ENCODE data around the gene GRID1.

GRID1 gene

DNA sequence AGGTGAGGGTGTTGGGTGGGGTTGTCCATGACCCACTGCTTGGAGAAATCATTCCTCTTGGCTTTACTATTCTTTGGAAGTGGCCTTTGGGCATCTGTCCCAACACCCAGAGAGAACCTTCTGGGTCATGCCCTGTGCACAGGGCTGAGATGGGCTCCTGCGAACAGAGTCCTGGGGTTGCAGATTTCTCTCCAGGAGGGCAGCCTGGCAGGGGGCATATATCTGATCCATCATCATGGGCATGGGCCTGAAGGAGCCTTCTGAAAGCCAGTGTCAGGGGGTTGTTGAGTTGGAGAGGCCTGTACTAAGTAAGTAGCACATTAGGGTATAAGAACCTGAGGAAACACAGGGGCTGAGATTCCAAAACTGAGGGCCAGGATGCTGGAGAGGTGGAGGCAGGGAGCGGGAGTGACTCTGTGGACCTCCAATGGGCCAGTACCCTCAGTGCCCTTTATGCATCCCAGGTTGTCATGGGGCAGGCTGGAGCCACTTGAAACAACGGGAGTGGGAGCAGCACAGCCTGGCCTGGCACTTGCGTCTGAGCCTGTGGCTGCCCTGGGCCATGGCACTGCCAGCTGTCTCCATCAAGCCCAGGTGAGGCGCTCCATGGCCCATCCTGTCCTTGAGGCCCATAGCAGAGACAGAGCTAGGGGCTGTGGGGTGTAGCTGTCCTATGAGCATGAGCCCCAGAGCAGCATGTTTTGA is 203.7 kb downstream of the GRID1 start:
- FAIRE-seq = no peak
- no peak for DNase-seq (ENCODE audit: insufficient read length, low spot score)
- TF ChIP-seq, protein P1, sequence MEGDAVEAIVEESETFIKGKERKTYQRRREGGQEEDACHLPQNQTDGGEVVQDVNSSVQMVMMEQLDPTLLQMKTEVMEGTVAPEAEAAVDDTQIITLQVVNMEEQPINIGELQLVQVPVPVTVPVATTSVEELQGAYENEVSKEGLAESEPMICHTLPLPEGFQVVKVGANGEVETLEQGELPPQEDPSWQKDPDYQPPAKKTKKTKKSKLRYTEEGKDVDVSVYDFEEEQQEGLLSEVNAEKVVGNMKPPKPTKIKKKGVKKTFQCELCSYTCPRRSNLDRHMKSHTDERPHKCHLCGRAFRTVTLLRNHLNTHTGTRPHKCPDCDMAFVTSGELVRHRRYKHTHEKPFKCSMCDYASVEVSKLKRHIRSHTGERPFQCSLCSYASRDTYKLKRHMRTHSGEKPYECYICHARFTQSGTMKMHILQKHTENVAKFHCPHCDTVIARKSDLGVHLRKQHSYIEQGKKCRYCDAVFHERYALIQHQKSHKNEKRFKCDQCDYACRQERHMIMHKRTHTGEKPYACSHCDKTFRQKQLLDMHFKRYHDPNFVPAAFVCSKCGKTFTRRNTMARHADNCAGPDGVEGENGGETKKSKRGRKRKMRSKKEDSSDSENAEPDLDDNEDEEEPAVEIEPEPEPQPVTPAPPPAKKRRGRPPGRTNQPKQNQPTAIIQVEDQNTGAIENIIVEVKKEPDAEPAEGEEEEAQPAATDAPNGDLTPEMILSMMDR (IDR thresholded peaks at IDR 0.05; ENCODE audit: insufficient read depth, missing control alignments) = no peak

DNA sequence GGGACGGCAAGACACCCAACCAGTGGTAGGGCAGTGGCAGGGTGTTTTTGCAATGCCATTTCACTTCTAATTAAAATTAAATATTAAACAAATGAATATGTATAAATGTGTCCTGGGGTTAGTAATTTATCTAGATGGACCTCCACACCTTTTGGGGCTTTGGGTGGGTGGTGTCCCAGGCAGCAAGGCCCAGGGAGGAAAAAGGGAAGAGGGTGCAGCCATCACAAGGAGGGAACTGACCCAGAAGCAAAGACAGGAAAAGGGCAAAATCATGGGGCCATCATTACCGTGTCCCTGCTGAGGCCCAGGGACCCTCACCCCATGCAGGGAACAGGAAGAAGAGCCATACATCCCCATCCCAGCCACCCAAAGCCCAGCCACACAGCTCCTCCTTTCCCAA is 204.6 kb downstream of the GRID1 start:
- no peak for DNase-seq (ENCODE audit: insufficient read length, low spot score)
- no peak for FAIRE-seq
- TF ChIP-seq, protein P1 (IDR thresholded peaks at IDR 0.05; ENCODE audit: insufficient read depth, missing control alignments) = no peak

DNA sequence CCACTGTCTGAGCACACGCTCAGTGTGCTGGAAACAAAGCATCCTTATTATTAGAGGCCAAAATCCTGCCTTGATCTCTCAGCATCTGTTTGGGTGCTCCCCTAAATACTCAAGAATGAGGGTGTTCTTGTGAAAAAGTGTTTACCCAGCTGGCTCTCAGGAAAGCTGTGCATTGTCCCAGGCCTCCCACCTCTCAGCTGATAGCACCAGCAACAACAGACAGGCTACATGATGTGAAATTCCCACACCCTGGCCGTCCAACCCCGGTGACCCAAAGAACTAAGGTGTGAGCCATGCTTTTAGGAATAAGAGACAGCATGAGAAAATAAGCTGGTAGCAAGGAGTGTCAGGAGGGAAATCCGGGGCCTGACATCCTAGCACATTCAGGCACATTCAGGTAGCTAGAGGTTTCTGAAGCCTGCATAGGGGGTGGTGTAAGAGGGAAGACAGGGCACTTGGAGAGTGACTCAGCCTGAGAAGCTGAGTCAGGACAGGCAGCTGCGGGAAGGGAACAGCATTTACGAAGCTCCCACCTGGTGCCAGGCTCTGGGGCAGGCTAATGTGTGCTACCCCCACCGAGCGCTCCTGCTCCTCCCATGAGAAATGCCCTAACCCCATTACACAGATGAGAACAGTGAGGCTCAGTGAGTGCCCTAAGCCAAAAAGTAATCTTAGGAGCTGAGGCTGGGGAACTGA is 205.6 kb downstream of the GRID1 start:
- FAIRE-seq (no peak), DNase-seq (ENCODE audit: insufficient read length, low spot score) (no peak)
- TF ChIP-seq, protein P1 (IDR thresholded peaks at IDR 0.05; ENCODE audit: insufficient read depth, missing control alignments) = no peak

GRCh38 chr10:86159797-86160196 is 206.8 kb downstream of the GRID1 start:
- TF ChIP-seq, protein P1 (IDR thresholded peaks at IDR 0.05; ENCODE audit: insufficient read depth, missing control alignments) = no peak
- FAIRE-seq (no peak), DNase-seq (ENCODE audit: insufficient read length, low spot score) (no peak)

- DNase-seq (ENCODE audit: insufficient read length, low spot score) = no peak
- TF ChIP-seq, protein P1 (IDR thresholded peaks at IDR 0.05; ENCODE audit: insufficient read depth, missing control alignments) = no peak
- no peak for FAIRE-seq
Measured at GRCh38 chr10:86155054-86155921, 211.3 kb downstream of the GRID1 start.

DNA sequence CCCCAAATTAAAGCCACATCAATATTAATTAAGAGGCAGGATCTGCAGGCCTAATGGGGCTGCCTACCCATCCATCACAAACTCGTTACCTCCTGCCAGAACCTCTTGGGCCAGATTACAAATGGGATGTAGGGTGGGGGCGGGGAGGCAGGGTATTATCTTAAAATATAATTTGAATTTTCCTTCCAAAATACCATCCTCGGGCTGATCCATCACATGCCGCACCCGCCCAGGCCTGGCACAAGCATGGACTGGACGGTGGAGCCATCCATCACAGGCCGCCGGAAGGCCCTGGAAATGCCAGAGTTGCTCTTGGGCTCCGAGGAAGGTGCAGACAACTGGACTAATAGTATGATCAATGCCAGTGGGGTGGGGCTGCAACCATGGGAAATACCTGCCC is 212.8 kb downstream of the GRID1 start:
- no peak for FAIRE-seq
- DNase-seq (ENCODE audit: insufficient read length, low spot score) = no peak
- TF ChIP-seq, protein P1 (IDR thresholded peaks at IDR 0.05; ENCODE audit: insufficient read depth, missing control alignments) = no peak
